ENCODE measurements around the gene TAF4.
"Not testable (repeated sequence)": the region's sequence is repeated elsewhere in the genome, so short reads cannot be mapped to it uniquely, and the experiment has no call there.

Gene TAF4

GRCh38 chr20:62056975-62057374, 8.7 kb downstream of the TAF4 start:
- no peak for DNase-seq

- no peak for DNase-seq
Observed at GRCh38 chr20:62056377-62056776, 9.3 kb downstream of the TAF4 start.

DNA sequence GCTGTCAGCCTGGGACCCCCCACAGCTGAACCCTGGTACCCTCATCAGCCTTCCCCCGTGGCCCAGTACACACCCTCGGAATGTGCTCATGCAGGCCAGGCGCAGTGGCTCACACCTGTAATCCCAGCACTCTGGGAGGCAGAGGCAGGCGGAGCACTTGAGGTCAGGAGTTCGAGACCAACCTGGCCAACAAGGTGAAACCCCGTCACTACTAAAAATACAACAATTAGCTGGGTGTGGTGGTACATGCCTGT, 9.9 kb downstream of the TAF4 start:
- DNase-seq: not testable (repeated sequence)

- DNase-seq: no peak
Observed at GRCh38 chr20:62055106-62055861, 10.4 kb downstream of the TAF4 start.

- DNase-seq: no peak
Observed at GRCh38 chr20:62054451-62054953, 11.2 kb downstream of the TAF4 start.

DNA sequence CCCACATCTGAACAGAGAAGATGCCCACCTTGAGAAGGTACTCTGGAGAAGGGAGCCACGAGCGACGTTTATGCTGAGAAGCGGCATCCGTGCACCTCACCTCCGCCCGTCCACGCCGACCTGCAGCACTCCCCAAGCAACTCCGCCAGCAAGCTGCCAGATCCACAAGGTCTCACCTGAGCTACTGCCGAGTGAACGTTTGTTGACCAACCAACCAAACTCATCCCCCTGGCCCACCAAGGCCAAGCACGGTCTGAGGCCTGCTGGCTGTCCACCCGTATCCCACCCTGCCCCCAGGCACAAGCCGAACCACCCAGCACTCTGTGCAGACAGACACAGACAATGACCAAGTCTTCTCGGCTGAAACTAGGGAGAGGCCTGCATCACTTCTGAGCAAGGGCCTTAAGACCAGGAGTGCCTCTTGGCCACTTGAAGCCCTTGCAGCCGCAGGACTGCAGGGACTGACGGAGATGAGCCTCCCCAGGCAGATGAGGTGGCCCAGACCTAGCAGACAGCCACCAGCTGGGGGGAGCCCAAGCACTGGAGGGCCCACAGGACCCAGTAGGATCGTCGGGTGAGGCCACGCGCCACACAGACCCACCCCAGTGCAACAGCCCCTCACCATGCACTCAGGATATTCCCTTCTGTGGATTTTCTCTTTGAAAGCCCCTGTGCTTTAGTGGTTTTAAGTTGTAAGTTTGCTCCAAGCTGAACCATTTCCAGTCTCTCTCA, 12.1 kb downstream of the TAF4 start:
- DNase-seq: no peak

- DNase-seq: no peak
Observed at GRCh38 chr20:62052842-62053464, 12.7 kb downstream of the TAF4 start.

GRCh38 chr20:62052336-62052841, 13.3 kb downstream of the TAF4 start:
- DNase-seq: no peak

- no peak for DNase-seq
Observed at GRCh38 chr20:62051546-62052255, 14.0 kb downstream of the TAF4 start.

- DNase-seq: no peak
Observed at GRCh38 chr20:62051144-62051543, 14.5 kb downstream of the TAF4 start.

DNA sequence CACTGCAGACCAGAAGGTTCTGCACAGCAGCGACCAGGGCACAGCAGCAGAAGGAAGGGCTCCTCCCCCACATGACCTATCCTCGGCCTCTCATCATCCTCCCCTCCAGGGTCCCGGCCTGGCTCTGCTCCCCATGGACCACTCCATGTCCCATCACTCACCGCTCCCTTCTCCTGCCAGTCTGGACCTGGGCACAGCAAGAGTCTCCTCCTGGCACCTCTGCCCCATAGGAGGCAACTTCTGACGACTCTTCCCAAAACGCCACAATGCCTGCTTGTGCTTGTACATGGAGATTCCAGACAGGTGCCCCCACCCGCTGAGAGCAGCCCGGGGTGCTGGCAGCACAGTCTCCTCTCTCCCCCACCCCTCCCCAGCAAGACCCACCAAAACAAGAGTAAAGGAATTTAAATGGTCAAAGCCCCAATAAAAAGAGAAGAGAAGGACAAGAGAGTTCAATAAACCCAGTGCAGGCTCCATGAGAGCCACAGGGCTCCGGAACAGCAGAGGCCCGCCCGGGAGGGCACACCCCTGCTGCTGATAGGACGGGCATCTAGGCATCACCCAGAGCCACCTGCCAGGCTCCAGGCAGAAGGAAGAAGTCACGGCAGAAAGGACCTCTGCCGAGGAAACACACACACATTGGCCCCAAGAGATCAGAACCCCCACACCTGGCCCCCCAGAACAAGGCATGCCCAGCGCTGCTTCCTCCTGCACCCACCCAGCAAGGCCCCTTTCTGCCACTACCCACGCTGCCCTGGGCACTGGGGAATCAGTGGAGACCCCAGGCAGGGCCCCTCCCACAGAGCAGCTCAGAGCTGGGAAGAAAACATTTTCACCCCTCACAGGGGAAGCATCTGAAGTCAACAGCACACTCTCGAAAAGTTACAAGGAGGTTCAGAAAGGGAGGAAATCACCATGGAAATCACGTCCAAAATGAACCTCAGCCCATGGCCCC, 15.2 kb downstream of the TAF4 start:
- DNase-seq: no peak

- no peak for DNase-seq
Observed at GRCh38 chr20:62049342-62050165, 16.1 kb downstream of the TAF4 start.

GRCh38 chr20:62048821-62049291, 16.8 kb downstream of the TAF4 start:
- no peak for DNase-seq

DNA sequence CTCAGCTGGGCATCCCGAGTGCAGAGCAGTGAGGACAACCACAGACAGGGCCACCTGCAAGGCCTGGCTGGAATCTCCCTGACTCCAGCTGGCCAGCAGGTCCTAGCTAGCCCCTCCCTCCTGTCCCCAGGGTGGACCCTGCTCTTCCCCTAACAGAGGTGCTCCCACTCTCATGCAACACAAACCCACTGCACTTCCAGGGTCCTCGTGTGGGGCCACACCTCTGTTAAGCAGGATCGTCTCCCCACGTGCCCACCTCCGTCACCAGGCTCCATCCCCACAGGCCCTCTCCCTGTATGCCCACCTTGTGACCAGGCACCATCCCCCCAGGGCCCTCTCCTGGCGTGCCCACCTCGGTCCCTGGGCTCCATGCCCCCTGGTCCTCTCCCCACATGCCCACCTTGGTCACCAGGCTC, 17.3 kb downstream of the TAF4 start:
- DNase-seq: no peak

- DNase-seq: no peak
Observed at GRCh38 chr20:62047666-62048345, 17.9 kb downstream of the TAF4 start.

- DNase-seq: no peak
Observed at GRCh38 chr20:62046431-62046830, 19.2 kb downstream of the TAF4 start.

GRCh38 chr20:62045529-62046285, 20.0 kb downstream of the TAF4 start:
- no peak for DNase-seq

DNA sequence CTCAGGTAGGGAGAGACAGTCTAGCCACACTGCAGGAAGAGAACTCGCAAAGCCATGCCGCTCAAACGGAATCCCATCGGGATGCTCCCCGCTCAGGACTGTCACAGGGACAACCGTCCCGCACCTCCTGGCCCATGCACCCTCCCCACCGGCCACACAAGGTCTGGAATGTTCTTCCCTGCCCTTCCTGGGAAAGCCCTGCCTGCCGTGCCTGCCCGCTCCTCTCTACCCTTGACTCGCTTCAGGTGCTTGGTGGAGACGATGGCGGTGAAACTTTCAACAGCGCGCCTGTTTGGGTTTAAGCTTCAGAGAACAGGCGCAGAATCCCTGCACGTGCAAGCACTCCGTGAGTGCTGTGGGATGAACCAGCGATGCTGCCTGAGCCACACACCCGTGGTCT, 20.6 kb downstream of the TAF4 start:
- DNase-seq: no peak

DNA sequence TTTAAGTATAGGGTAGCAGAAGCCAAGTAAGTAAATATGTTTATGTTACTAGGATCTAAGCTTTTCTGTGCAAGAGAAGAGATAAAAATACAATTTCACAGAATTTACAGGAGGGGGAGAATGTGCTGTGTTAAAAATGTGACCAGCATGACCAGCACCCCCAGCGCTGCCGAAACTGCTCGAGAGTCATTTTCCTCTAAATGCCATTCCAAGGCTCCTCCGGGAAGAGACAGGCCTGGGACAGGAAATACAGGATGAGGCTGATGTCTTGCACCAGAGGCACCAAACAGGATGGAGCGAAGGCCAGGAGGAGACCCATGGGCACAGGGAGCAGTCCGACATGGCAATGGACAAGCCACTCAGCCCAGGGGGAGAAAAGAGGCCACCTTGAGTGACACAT, 21.1 kb downstream of the TAF4 start:
- no peak for DNase-seq
